Endodermal cell (in vitro differentiated cells): ENCODE results near the gene WNK2. TPM values are rescaled to one million over a fixed set of nuclear protein-coding genes. Genes with fewer than 3 reads are reported as not detected.

Experiments
- DNase-seq: peaks from one replicate; pipeline ENCODE4 v3.0.0-alpha.2; 2017
- H3K27ac ChIP-seq: 2 replicates; pipeline ENCODE4 v1.5.1; 2013; ENCODE audit warnings: mild to moderate bottlenecking, low read depth, low read length, moderate library complexity
- H3K27me3 ChIP-seq: 2 replicates; pipeline ENCODE4 v1.6.1; 2013; ENCODE audit warnings: mild to moderate bottlenecking, low read length, moderate library complexity; ENCODE audit not compliant: insufficient read depth, control insufficient read depth, poor library complexity, severe bottlenecking
- H3K36me3 ChIP-seq: 2 replicates; pipeline ENCODE4 v1.7.0; 2013; ENCODE audit warnings: mild to moderate bottlenecking, low read length, moderate library complexity; ENCODE audit not compliant: control insufficient read depth, insufficient read depth
- H3K4me1 ChIP-seq: one replicate; pipeline ENCODE4 v1.7.0; 2013; ENCODE audit warnings: low read length; ENCODE audit not compliant: control insufficient read depth, insufficient read depth
- H3K4me3 ChIP-seq: 2 replicates; pipeline ENCODE4 v1.5.1; 2013; ENCODE audit warnings: mild to moderate bottlenecking, low read length, moderate library complexity
- H3K9ac ChIP-seq: 2 replicates; pipeline ENCODE4 v1.6.1; 2013; ENCODE audit warnings: mild to moderate bottlenecking, low read length, moderate library complexity; ENCODE audit not compliant: poor library complexity, severe bottlenecking; ENCODE audit errors: extremely low read depth
- H3K9me3 ChIP-seq: 2 replicates; pipeline ENCODE4 v1.6.1; 2013; ENCODE audit warnings: mild to moderate bottlenecking, low read length, moderate library complexity; ENCODE audit not compliant: control insufficient read depth
- H3K27ac Mint-ChIP-seq: 2 replicates; pipeline ENCODE4 v1.8.0; 2020; ENCODE audit warnings: mixed read lengths
- H3K27me3 Mint-ChIP-seq: 2 replicates; pipeline ENCODE4 v1.8.0; 2021; ENCODE audit warnings: mild to moderate bottlenecking, mixed read lengths; ENCODE audit not compliant: insufficient read depth
- H3K36me3 Mint-ChIP-seq: 2 replicates; pipeline ENCODE4 v1.8.0; 2020; ENCODE audit warnings: low read depth, mixed read lengths
- H3K4me1 Mint-ChIP-seq: 2 replicates; pipeline ENCODE4 v1.8.0; 2020; ENCODE audit warnings: mixed read lengths
- H3K4me3 Mint-ChIP-seq: 2 replicates; pipeline ENCODE4 v1.8.0; 2020; ENCODE audit warnings: mild to moderate bottlenecking, moderate library complexity, mixed read lengths
- H3K9me3 Mint-ChIP-seq: 2 replicates; pipeline ENCODE4 v1.8.0; 2020; ENCODE audit warnings: mild to moderate bottlenecking, mixed read lengths
- WGBS, 2 experiments: methylation state at CpG; one replicate each; pipeline versions ENCODE4 v1.1.5 to v1.1.7; 2013; ENCODE audit warnings: missing lambda C conversion rate in 2 of 2, mixed read lengths in 1 of 2; ENCODE audit not compliant: insufficient coverage in 1 of 2, insufficient read length in 1 of 2; 5-methylcytosine and 5-hydroxymethylcytosine counted together
- total RNA-seq, 2 donors: library from RNA; stranded (reverse); fragmentation: NEBNext Ultra II Directional in 1 of 2; extraction: Animal tissue kit (Norgen Biotek cat#: 25700) in 1 of 2; gene quantifications; 2 replicates in 1 of 2; 3 replicates in 1 of 2; pipeline ENCODE4 v1.2.1, GENCODE V29; 2021
- TF ChIP-seq, protein P1 (sequence below): fragments of 200-600 bp; sonication (generic); conservative IDR thresholded peaks from 2 replicates; pipeline ENCODE4 v1.5.0; 2021; ENCODE audit warnings: antibody characterized with exemption, mild to moderate bottlenecking

Gene WNK2
- total RNA-seq, 2 donors from 2014 or later = 46.1 to 48.8 TPM

DNA sequence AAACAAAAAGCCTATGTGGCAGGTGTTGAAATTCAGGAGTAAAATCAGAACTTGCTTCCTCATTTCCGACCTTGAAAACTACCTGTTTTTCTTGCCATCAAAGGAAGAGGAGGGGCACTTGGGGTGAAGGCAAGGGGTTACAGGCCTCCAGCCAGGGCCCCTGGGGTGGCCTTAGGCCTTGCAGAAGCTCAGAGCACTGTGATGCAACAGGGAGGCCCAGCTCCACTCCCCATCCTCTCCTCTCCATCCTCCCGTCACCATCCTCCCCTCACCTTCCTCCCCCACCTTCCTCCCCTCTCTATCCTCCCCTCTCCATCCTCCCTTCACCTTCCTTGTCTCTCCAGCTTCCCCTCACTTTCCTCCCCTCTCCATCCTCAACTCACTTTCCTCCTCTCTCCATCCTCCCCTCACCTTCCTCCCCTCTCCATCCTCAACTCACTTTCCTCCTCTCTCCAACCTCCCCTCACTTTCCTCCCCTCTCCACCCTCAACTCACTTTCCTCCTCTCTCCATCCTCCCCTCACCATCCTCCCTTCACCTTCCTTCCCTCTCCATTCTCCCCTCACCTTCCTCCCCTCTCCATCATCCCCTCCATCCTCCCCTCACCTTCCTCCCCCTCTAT lies 111.6 kb downstream of the WNK2 start:
- Mint-ChIP-seq H3K27ac (no peak overlapping the region), H3K4me3 (no peak overlapping the region), H3K9me3 (no peaks in the 10 kb centered on the region), H3K27me3 (no peaks in the 10 kb centered on the region), H3K36me3 (no peaks in the 10 kb centered on the region), H3K4me1 (peaks cover 1% of the 10 kb centered on the region)
- WGBS, 2 experiments = 83 to 90% methylated on average over 2 of the region's 2 CpGs
- Histone ChIP-seq H3K4me3 (no peak overlapping the region), H3K9ac (no peak overlapping the region), H3K27me3 (no peaks in the 10 kb centered on the region), H3K9me3 (no peaks in the 10 kb centered on the region), H3K4me1 (no peaks in the 10 kb centered on the region), H3K36me3 (no peaks in the 10 kb centered on the region), H3K27ac (no peak overlapping the region)
- no peak for DNase-seq
- TF ChIP-seq, protein P1, sequence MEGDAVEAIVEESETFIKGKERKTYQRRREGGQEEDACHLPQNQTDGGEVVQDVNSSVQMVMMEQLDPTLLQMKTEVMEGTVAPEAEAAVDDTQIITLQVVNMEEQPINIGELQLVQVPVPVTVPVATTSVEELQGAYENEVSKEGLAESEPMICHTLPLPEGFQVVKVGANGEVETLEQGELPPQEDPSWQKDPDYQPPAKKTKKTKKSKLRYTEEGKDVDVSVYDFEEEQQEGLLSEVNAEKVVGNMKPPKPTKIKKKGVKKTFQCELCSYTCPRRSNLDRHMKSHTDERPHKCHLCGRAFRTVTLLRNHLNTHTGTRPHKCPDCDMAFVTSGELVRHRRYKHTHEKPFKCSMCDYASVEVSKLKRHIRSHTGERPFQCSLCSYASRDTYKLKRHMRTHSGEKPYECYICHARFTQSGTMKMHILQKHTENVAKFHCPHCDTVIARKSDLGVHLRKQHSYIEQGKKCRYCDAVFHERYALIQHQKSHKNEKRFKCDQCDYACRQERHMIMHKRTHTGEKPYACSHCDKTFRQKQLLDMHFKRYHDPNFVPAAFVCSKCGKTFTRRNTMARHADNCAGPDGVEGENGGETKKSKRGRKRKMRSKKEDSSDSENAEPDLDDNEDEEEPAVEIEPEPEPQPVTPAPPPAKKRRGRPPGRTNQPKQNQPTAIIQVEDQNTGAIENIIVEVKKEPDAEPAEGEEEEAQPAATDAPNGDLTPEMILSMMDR = no peak

DNA sequence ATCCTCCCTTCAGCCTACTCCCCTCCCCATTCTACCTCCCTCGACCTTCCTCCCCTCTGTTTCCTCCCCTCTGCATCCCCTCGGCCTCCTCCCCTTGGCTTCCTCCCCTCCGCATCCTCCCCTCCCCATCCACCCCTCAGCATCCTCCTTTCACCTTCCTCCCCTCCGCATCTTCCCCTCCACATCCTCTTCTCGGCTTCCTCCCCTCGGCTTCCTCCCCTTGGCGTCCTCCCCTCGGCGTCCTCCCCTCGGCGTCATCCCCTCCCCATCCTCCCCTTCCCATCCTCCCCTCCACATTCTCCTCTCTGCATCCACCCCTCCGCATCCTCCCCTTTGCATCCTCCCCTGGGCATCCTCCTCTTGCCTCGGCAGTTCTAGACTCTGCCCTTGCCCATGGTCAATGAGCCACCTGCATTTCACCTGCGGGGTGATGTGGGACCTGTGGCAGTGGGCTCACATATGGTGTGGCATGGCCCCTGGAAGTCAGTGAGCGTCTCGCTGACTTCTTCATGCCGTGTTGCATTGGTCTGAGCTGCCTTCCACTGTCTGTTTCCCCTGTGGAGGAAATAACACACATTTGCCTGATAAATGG lies 113.0 kb downstream of the WNK2 start:
- H3K27me3 Mint-ChIP-seq = no peaks in the 10 kb centered on the region
- H3K4me3 Mint-ChIP-seq = no peak overlapping the region
- peaks cover 1% of the 10 kb centered on the region for H3K4me1 Mint-ChIP-seq

DNA sequence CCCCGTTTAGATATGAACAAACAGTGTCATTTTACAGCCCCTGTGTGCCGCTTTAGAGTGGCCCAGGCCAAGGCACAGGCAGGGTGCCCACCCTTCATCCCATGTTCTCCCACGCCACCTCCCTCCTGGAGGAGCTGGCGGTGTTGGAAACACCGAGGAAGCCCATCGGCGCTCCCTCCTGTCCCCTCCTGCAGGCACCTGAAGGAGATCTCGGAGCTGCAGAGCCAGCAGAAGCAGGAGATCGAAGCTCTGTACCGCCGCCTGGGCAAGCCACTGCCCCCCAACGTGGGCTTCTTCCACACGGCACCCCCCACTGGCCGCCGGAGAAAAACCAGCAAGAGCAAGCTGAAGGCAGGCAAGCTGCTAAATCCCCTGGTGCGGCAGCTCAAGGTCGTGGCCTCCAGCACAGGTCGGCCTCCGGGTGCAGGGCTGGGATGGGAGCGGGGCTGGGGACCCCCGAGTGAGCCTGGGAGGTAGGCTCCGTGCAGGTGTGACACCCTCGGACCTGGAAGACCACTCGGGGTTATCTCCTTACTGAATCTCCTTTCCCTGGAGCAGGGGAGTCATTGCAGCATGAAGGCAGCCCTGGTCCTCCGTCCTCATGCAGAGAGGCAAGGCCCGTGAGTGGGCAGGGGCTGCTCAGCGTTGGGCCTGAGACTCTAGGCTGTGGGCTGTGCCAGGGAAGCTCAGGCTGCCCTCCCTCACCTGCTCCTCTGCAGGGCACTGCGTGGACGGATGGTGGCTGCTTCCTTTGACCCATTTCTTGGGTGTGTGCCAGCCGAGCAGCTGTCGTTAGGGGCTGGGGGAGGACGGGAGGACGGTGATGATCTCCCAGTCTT lies 113.9 kb downstream of the WNK2 start:
- H3K36me3 ChIP-seq = no peaks in the 10 kb centered on the region
- no peak overlapping the region for H3K4me3 ChIP-seq
- H3K27me3 ChIP-seq = no peaks in the 10 kb centered on the region
- TF ChIP-seq, protein P1 = peak; percentile 47
- Mint-ChIP-seq H3K27me3 (no peaks in the 10 kb centered on the region), H3K4me1 (peaks cover 1% of the 10 kb centered on the region), H3K9me3 (no peaks in the 10 kb centered on the region), H3K27ac (no peak overlapping the region), H3K36me3 (no peaks in the 10 kb centered on the region), H3K4me3 (no peak overlapping the region)
- peak; percentile 75 for DNase-seq
- no peak overlapping the region for H3K9ac ChIP-seq
- WGBS, 2 experiments = 87 to 94% methylated on average over 18 to 33 of the region's 33 CpGs
- H3K4me1 ChIP-seq = no peaks in the 10 kb centered on the region
- no peaks in the 10 kb centered on the region for H3K9me3 ChIP-seq
- no peak overlapping the region for H3K27ac ChIP-seq

More for the DNA sequence above, 113.0 kb downstream of the WNK2 start:
- no peaks in the 10 kb centered on the region for H3K9me3 Mint-ChIP-seq
- Histone ChIP-seq H3K4me3 (no peak overlapping the region), H3K36me3 (no peaks in the 10 kb centered on the region), H3K27me3 (no peaks in the 10 kb centered on the region), H3K9ac (no peak overlapping the region), H3K9me3 (no peaks in the 10 kb centered on the region), H3K27ac (no peak overlapping the region), H3K4me1 (no peaks in the 10 kb centered on the region)
- DNase-seq = peak; percentile 36
- no peaks in the 10 kb centered on the region for H3K36me3 Mint-ChIP-seq
- TF ChIP-seq, protein P1 = no peak
- 83 to 92% methylated on average over 12 to 17 of the region's 17 CpGs for WGBS, 2 experiments
- H3K27ac Mint-ChIP-seq = no peak overlapping the region
